ENCODE results near the gene LOC128125822.

Gene LOC128125822

GRCh38 chr6:63576147-63576772, 4.0 kb downstream of the LOC128125822 start (continued):
- TF ChIP-seq ZNF462 (CRISPR knock-in tag; IDR thresholded peaks at IDR 0.05), result no peak
- no peak for TF ChIP-seq JUNB (IDR thresholded peaks at IDR 0.05; ENCODE audit: unreplicated experiment)
- no peak for TF ChIP-seq ZNF331 (CRISPR knock-in tag; IDR thresholded peaks at IDR 0.05; ENCODE audit: low read depth)

GRCh38 chr6:63576985-63577712, 4.9 kb downstream of the LOC128125822 start:
- DNase-seq (ENCODE audit: low spot score), result no peak
- peaks cover 59% of the 10 kb centered on the region for H3K79me2 ChIP-seq (replicated peaks; ENCODE audit: insufficient read depth)
- no peak overlapping the region for H3K4me2 ChIP-seq
- no peak overlapping the region for H3K27ac Mint-ChIP-seq
- H3K9me3 Mint-ChIP-seq, result no peaks in the 10 kb centered on the region; the same call in 1 of the 3 replicates
- no peak overlapping the region for H3K27ac ChIP-seq (ENCODE audit: low read depth)
- peaks cover 5% of the 10 kb centered on the region for H3K4me1 ChIP-seq (ENCODE audit: insufficient read depth)
- peaks cover 7% of the 10 kb centered on the region for H3K4me1 Mint-ChIP-seq
- no peaks in the 10 kb centered on the region for H3K9me2 ChIP-seq (ENCODE audit: insufficient read depth)
- H4K20me1 ChIP-seq (replicated peaks; ENCODE audit: insufficient read depth), result peaks cover 33% of the 10 kb centered on the region
- peaks cover 68% of the 10 kb centered on the region for H3K36me3 Mint-ChIP-seq (ENCODE audit: low read depth)
- peaks cover 10% of the 10 kb centered on the region for H3K27me3 Mint-ChIP-seq (ENCODE audit: insufficient read depth, low read depth, poor library complexity)
- no peak overlapping the region for H2AFZ ChIP-seq
- H3K4me3 ChIP-seq, result no peak overlapping the region
- TF ChIP-seq ZNF462 (CRISPR knock-in tag; IDR thresholded peaks at IDR 0.05) (no peak), STAT1 (IDR thresholded peaks at IDR 0.05; ENCODE audit: unreplicated experiment) (no peak)
- ATAC-seq, result no peak
- H3K27me3 ChIP-seq (ENCODE audit: insufficient read depth), result no peaks in the 10 kb centered on the region
- H3K36me3 ChIP-seq (ENCODE audit: insufficient read depth), result peaks cover 59% of the 10 kb centered on the region
- H3F3A ChIP-seq (replicated peaks; ENCODE audit: low read depth), result 0 out of 2 replicates have a peak, but pooled peaks cover 4% of the 10 kb centered on the region
- no peak overlapping the region for H3K4me3 Mint-ChIP-seq

All from GM23338 (cell line).